ENCODE measurements around the gene LZIC. TPM values are rescaled to one million over a fixed set of nuclear protein-coding genes. Genes with fewer than 3 reads are reported as not detected.

LZIC gene
- total RNA-seq, 2 donors from 2014 or later, result 27.7 to 40.0 TPM

DNA sequence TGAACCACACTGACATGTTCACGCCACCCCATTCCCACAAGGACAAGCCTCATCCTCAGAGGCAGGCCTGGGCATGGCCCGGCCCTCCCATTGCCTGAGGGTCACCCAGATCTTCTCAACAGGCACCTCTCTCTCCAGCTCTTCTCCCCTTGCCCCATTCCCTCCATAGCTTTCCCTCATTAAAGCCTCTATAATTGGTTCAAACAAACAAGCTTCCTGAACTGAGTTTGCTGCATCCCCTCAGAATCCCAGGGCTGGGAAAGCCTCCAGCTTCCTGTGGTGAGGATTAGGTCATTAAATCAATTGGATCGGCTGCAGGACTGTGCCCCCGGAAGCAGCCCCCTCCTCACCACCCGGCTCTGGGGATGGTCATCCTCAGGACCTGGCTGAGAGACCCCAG is 52.0 kb downstream of the LZIC start:
- Histone ChIP-seq H3K27ac (ENCODE audit: low read depth, low read length) (peak overlapping the region; percentile 55), H3K9ac (ENCODE audit: extremely low read depth, low read length, poor library complexity, severe bottlenecking) (no peak overlapping the region), H3K36me3 (ENCODE audit: control insufficient read depth, insufficient read depth, low read length) (no peaks in the 10 kb centered on the region), H3K4me3 (ENCODE audit: low read length) (no peak overlapping the region), H3K4me1 (ENCODE audit: control insufficient read depth, insufficient read depth, low read length) (peaks cover 11% of the 10 kb centered on the region), H3K9me3 (ENCODE audit: control insufficient read depth, low read length) (no peaks in the 10 kb centered on the region), H3K27me3 (ENCODE audit: control insufficient read depth, insufficient read depth, low read length, poor library complexity, severe bottlenecking) (no peaks in the 10 kb centered on the region)
- H3K27ac Mint-ChIP-seq, result no peak overlapping the region
- peaks cover 41% of the 10 kb centered on the region for H3K4me1 Mint-ChIP-seq
- no peaks in the 10 kb centered on the region for H3K9me3 Mint-ChIP-seq
- H3K4me3 Mint-ChIP-seq, result no peak overlapping the region
- peaks cover 7% of the 10 kb centered on the region for H3K36me3 Mint-ChIP-seq (ENCODE audit: low read depth)
- no peak for DNase-seq
- 74 to 79% methylated on average over 5 of the region's 5 CpGs for WGBS, 2 experiments (ENCODE audit: insufficient coverage in 1 of 2, insufficient read length in 1 of 2)
- TF ChIP-seq, protein P1, sequence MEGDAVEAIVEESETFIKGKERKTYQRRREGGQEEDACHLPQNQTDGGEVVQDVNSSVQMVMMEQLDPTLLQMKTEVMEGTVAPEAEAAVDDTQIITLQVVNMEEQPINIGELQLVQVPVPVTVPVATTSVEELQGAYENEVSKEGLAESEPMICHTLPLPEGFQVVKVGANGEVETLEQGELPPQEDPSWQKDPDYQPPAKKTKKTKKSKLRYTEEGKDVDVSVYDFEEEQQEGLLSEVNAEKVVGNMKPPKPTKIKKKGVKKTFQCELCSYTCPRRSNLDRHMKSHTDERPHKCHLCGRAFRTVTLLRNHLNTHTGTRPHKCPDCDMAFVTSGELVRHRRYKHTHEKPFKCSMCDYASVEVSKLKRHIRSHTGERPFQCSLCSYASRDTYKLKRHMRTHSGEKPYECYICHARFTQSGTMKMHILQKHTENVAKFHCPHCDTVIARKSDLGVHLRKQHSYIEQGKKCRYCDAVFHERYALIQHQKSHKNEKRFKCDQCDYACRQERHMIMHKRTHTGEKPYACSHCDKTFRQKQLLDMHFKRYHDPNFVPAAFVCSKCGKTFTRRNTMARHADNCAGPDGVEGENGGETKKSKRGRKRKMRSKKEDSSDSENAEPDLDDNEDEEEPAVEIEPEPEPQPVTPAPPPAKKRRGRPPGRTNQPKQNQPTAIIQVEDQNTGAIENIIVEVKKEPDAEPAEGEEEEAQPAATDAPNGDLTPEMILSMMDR (conservative IDR thresholded peaks at IDR 0.05), result no peak
- H3K27me3 Mint-ChIP-seq (ENCODE audit: insufficient read depth), result no peaks in the 10 kb centered on the region

DNA sequence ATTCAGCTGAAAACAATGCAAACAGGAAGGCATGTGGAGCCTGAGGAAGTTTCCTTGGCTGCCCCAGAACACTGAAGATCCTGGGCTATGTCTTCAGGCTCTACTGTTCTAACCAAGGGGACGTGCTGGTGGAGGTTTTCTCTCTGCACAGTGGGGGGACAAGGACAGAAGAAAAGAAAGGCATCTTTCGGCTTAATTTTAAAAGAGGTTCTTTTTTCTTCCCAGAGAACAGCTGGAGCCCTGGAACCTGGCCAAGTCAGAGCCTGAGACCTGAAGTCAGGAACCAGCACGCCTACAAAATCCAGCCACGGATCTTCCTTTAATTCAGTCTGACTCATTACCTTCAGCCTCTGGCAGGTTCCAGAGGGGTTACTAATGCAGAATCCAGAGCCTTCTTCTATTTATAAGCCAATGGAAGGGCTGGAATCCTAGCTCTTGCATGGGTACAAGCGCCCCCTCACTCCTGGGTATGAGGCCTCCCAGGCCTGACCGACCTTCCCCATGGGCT is 52.9 kb downstream of the LZIC start:
- no peaks in the 10 kb centered on the region for H3K27me3 Mint-ChIP-seq (ENCODE audit: insufficient read depth)
- Histone ChIP-seq H3K27ac (ENCODE audit: low read depth, low read length) (peak overlapping the region; percentile 71), H3K9ac (ENCODE audit: extremely low read depth, low read length, poor library complexity, severe bottlenecking) (no peak overlapping the region), H3K36me3 (ENCODE audit: control insufficient read depth, insufficient read depth, low read length) (no peaks in the 10 kb centered on the region), H3K4me3 (ENCODE audit: low read length) (no peak overlapping the region), H3K27me3 (ENCODE audit: control insufficient read depth, insufficient read depth, low read length, poor library complexity, severe bottlenecking) (no peaks in the 10 kb centered on the region), H3K9me3 (ENCODE audit: control insufficient read depth, low read length) (no peaks in the 10 kb centered on the region), H3K4me1 (ENCODE audit: control insufficient read depth, insufficient read depth, low read length) (peaks cover 13% of the 10 kb centered on the region)
- H3K9me3 Mint-ChIP-seq, result no peaks in the 10 kb centered on the region
- peaks cover 3% of the 10 kb centered on the region for H3K36me3 Mint-ChIP-seq (ENCODE audit: low read depth)
- 75 to 78% methylated on average over 5 to 6 of the region's 6 CpGs for WGBS, 2 experiments (ENCODE audit: insufficient coverage in 1 of 2, insufficient read length in 1 of 2)
- peak overlapping the region; percentile 91 for H3K27ac Mint-ChIP-seq
- peaks cover 48% of the 10 kb centered on the region for H3K4me1 Mint-ChIP-seq
- H3K4me3 Mint-ChIP-seq, result no peak overlapping the region
- TF ChIP-seq, protein P1 (conservative IDR thresholded peaks at IDR 0.05), result no peak
- DNase-seq, result no peak

DNA sequence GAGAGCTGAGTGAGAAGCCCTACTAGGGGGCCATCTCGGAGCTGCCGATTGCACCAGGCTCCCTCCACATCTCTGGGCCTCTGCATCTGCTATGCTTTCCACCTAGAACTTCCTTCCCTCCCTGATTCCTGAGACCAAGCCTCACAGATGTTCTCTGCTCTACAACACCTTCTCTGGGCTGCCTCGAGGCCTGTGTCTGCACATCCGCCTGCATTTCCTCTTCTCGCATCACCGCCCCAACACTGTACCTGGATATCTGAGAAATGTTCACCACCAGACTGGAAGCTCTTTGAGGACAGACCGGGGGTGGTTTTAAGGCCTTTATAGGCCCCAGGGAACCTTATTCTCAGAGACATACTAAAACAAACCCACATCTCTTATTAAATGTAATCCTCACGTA is 53.8 kb downstream of the LZIC start:
- Histone ChIP-seq H3K27me3 (ENCODE audit: control insufficient read depth, insufficient read depth, low read length, poor library complexity, severe bottlenecking) (no peaks in the 10 kb centered on the region), H3K4me3 (ENCODE audit: low read length) (no peak overlapping the region), H3K27ac (ENCODE audit: low read depth, low read length) (no peak overlapping the region), H3K4me1 (ENCODE audit: control insufficient read depth, insufficient read depth, low read length) (peaks cover 13% of the 10 kb centered on the region), H3K36me3 (ENCODE audit: control insufficient read depth, insufficient read depth, low read length) (no peaks in the 10 kb centered on the region), H3K9ac (ENCODE audit: extremely low read depth, low read length, poor library complexity, severe bottlenecking) (no peak overlapping the region), H3K9me3 (ENCODE audit: control insufficient read depth, low read length) (no peaks in the 10 kb centered on the region)
- TF ChIP-seq, protein P1 (conservative IDR thresholded peaks at IDR 0.05), result no peak
- DNase-seq, result no peak
- H3K4me3 Mint-ChIP-seq, result no peak overlapping the region
- peaks cover 3% of the 10 kb centered on the region for H3K36me3 Mint-ChIP-seq (ENCODE audit: low read depth)
- H3K27me3 Mint-ChIP-seq (ENCODE audit: insufficient read depth), result no peaks in the 10 kb centered on the region
- H3K4me1 Mint-ChIP-seq, result peaks cover 54% of the 10 kb centered on the region
- no peaks in the 10 kb centered on the region for H3K9me3 Mint-ChIP-seq
- 95 to 98% methylated on average over 6 to 8 of the region's 8 CpGs for WGBS, 2 experiments (ENCODE audit: insufficient coverage in 1 of 2, insufficient read length in 1 of 2)
- peak overlapping the region; percentile 91 for H3K27ac Mint-ChIP-seq

All from endodermal cell (in vitro differentiated cells).